ENCODE measurements around the gene ETHE1. TPM values are rescaled to one million over a fixed set of nuclear protein-coding genes. Genes with fewer than 3 reads are reported as not detected.

The ETHE1 gene
- total RNA-seq, 1 experiment from 2014 or later, result 19.0 TPM

- no peak for TF ChIP-seq PRDM15 (CRISPR knock-in tag; IDR thresholded peaks at IDR 0.05)
- TF ChIP-seq AR (CRISPR knock-in tag; IDR thresholded peaks at IDR 0.05), result no peak
- no peak for TF ChIP-seq HMGA2 (CRISPR knock-in tag; IDR thresholded peaks at IDR 0.05)
- TF ChIP-seq TCF7 (CRISPR knock-in tag; IDR thresholded peaks at IDR 0.05; ENCODE audit: low read depth), result no peak
- TF ChIP-seq FOXJ3 (CRISPR knock-in tag; IDR thresholded peaks at IDR 0.05; ENCODE audit: borderline replicate concordance), result no peak
- no peak for TF ChIP-seq NR2C2 (CRISPR knock-in tag; IDR thresholded peaks at IDR 0.05)
- TF ChIP-seq, protein P1, sequence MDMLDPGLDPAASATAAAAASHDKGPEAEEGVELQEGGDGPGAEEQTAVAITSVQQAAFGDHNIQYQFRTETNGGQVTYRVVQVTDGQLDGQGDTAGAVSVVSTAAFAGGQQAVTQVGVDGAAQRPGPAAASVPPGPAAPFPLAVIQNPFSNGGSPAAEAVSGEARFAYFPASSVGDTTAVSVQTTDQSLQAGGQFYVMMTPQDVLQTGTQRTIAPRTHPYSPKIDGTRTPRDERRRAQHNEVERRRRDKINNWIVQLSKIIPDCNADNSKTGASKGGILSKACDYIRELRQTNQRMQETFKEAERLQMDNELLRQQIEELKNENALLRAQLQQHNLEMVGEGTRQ (CRISPR knock-in tag; IDR thresholded peaks at IDR 0.05), result no peak
- TF ChIP-seq, protein P2, sequence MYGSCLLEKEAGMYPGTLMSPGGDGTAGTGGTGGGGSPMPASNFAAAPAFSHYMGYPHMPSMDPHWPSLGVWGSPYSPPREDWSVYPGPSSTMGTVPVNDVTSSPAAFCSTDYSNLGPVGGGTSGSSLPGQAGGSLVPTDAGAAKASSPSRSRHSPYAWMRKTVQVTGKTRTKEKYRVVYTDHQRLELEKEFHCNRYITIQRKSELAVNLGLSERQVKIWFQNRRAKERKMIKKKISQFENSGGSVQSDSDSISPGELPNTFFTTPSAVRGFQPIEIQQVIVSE (CRISPR knock-in tag; IDR thresholded peaks at IDR 0.05; ENCODE audit: borderline replicate concordance), result no peak
- no peak for TF ChIP-seq JAZF1 (CRISPR knock-in tag; IDR thresholded peaks at IDR 0.05)
These were observed 1.0 kb upstream of the ETHE1 start (continued) for GRCh38 chr19:43527860-43528622.

- no peak overlapping the region for H3K27ac Mint-ChIP-seq
- ATAC-seq (peak; percentile 18), DNase-seq (ENCODE audit: low spot score) (peak; percentile 33)
- peaks cover 46% of the 10 kb centered on the region for H3K27me3 Mint-ChIP-seq (ENCODE audit: low read depth)
- H3K4me3 Mint-ChIP-seq, result peak overlapping the region; percentile 84
- CTCF ChIA-PET, result interaction anchor here (0.5 to 4.9 kb wide), 9 partner anchors 9 to 100 kb away, joined by 3 to 25 read pairs (median 7); partner anchors contain the start of genes IRGQ, PHLDB3 and ZNF576
- H3K9me3 Mint-ChIP-seq, result no peaks in the 10 kb centered on the region
- peaks cover 14% of the 10 kb centered on the region for H3K4me1 Mint-ChIP-seq
- no peaks in the 10 kb centered on the region for H3K36me3 Mint-ChIP-seq
- TF ChIP-seq ZNF396 (CRISPR knock-in tag; IDR thresholded peaks at IDR 0.05; ENCODE audit: borderline replicate concordance) (no peak), JUN (CRISPR knock-in tag; IDR thresholded peaks at IDR 0.05) (no peak), ZBTB21 (CRISPR knock-in tag; IDR thresholded peaks at IDR 0.05; ENCODE audit: borderline replicate concordance) (no peak)
- POLR2A ChIA-PET, result no interaction called here
These were observed 897 bp downstream of the ETHE1 start for GRCh38 chr19:43525836-43526771.

Measured in WTC11 (cell line).